Fibroblast of villous mesenchyme (primary cell): ENCODE results near the gene ASXL3. TPM values are rescaled to one million over a fixed set of nuclear protein-coding genes. Genes with fewer than 3 reads are reported as not detected.

ENCODE experiments used
- DNase-seq: peaks from one replicate; pipeline ENCODE4 v3.0.0-alpha.2; 2010; ENCODE audit warnings: low read depth
- H3K4me3 ChIP-seq: 2 replicates; pipeline ENCODE4 v1.5.1; 2011; ENCODE audit warnings: low read depth, mild to moderate bottlenecking, low read length
- CTCF ChIP-seq: IDR thresholded peaks from 2 replicates; pipeline ENCODE4 v1.5.1; 2012; ENCODE audit warnings: low read depth, mild to moderate bottlenecking, low read length; ENCODE audit not compliant: insufficient read depth
- total RNA-seq: library from RNA; depleted of rRNA; stranded (reverse); fragments of >200 nt; gene quantifications from 2 replicates; pipeline ENCODE4 v1.2.3, GENCODE V29; 2012

The ASXL3 gene
- total RNA-seq, 1 donor: under 0.01 TPM

DNA sequence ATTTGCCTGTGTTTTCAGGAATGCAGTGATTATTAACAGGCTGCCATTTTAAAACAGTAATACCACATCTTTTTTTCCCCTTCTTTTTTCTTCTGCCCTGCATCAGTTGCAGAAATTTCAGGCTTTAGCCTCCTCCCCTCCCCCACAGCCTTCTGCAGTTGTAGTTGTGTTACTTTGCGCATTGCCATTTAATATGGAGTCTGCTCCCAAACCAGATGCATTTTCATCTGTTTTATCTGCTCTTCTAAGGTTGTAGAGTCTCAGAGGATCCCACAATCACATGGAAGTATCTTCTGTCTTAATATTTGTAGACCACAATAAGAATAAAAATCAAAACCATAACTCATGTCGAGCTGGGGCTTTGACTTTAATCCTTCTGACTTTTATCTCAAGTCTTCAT is 3.8 kb downstream of the ASXL3 start:
- H3K4me3 ChIP-seq: no peak overlapping the region
- no peak for TF ChIP-seq CTCF
- no peak for DNase-seq

- DNase-seq: no peak
- TF ChIP-seq CTCF: no peak
- H3K4me3 ChIP-seq: no peak overlapping the region
These were observed 5.9 kb downstream of the ASXL3 start for GRCh38 chr18:33583901-33584300.

DNA sequence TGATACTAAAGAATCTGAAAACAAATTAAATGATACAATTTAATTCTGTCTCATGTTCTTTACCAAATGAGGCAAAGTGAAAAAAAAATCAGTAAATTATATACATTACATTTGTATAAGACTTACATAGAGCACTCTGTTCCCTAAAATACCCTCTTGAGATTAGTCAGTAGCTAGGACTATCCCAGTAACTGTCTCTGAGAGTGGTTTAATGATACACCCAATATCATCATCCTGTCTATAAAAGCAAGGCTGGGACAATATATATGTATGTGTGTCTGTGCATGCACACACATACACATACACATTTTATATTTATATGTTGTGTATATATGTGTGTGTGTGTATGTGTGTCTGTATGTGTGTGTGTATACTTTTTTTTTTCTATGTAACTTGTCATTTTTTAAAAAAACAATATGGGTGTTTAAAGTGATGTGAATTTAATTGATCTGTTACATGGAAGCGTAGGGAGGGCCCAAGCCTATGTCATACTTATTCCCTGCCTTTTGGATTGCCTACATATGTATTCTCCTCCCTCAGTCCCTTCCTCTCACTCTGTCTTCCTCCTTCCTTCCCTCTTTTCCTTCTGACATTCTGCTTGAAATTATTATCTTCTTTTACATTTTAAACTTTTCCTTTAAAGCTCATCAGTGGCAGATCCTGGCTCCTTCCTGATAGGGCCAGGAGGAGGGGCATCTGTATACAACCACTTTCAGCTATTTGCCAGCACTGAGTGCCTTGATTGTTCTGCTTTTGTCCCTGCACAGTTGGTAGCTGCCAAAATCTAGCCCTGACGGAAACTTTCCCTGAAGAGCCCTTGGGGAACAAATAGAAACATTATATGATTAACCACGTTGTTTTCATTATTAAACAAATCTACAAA is 6.8 kb downstream of the ASXL3 start:
- no peak for DNase-seq

GRCh38 chr18:33585431-33585775 is 7.4 kb downstream of the ASXL3 start:
- no peak overlapping the region for H3K4me3 ChIP-seq
- DNase-seq: no peak
- TF ChIP-seq CTCF: no peak

More for the DNA sequence above, 6.8 kb downstream of the ASXL3 start:
- TF ChIP-seq CTCF: no peak
- no peak overlapping the region for H3K4me3 ChIP-seq

GRCh38 chr18:33588361-33588760 is 10.3 kb downstream of the ASXL3 start:
- no peak for DNase-seq
- no peak for TF ChIP-seq CTCF
- H3K4me3 ChIP-seq: no peak overlapping the region

- no peak for TF ChIP-seq CTCF
- no peak for DNase-seq
- no peak overlapping the region for H3K4me3 ChIP-seq
These were observed 15.2 kb downstream of the ASXL3 start for GRCh38 chr18:33593261-33593660.

DNA sequence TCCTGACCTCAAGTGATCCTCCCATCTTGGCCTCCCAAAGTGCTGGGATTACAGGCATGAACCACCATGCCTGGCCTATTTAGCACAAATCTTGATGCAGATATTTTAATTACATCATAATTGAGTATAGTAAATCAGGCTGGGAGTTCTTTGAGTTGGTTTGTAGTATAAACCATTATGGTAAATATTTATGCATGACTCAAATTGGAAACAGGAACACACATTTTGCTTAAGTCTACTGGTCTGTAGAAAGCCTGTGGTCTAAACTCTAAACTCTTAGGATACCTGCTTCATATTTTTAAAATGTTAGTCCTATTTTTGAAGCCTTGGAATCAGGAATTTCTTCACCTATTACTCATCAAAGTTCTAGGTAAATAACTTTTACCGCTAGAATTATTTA is 16.8 kb downstream of the ASXL3 start:
- H3K4me3 ChIP-seq: no peak overlapping the region
- peak; percentile 6 for DNase-seq
- TF ChIP-seq CTCF: no peak
